Left ventricle myocardium inferior (tissue), 1 donor: ENCODE measurements around the gene SAMD14. TPM values are rescaled to one million over a fixed set of nuclear protein-coding genes. Genes with fewer than 3 reads are reported as not detected.
A peak's percentile ranks its signal among the peaks of the same experiment; 100 is the strongest.

Source experiments
- DNase-seq: peaks from one replicate; pipeline ENCODE4 v3.0.0-alpha.2; 2020
- H3K27ac ChIP-seq: fragments of 200-600 bp; replicated peaks from 2 replicates; pipeline ENCODE4 v1.8.0; 2021
- H3K27me3 ChIP-seq: fragments of 200-600 bp; 2 replicates; pipeline ENCODE4 v1.8.0; 2021; ENCODE audit warnings: low read depth
- H3K36me3 ChIP-seq: fragments of 200-600 bp; 2 replicates; pipeline ENCODE4 v1.8.0; 2021
- H3K4me1 ChIP-seq: fragments of 200-600 bp; 2 replicates; pipeline ENCODE4 v1.8.0; 2021
- H3K4me3 ChIP-seq: fragments of 200-600 bp; 2 replicates; pipeline ENCODE4 v1.8.0; 2021; ENCODE audit warnings: mild to moderate bottlenecking, moderate library complexity
- H3K9me3 ChIP-seq: fragments of 200-600 bp; replicated peaks from 2 replicates; pipeline ENCODE4 v1.8.0; 2021
- intact Hi-C: fragments of 100-400 bp; cut with micrococcal nuclease; formaldehyde crosslinking; loops from one replicate; pipeline ENCODE4 v1.11.0; 2022
- total RNA-seq: library from RNA; stranded (reverse); fragmentation: NEBNext Ultra II Directional; extraction: Animal tissue kit (Norgen Biotek cat#: 25700); gene quantifications from one replicate; pipeline ENCODE4 v1.2.1, GENCODE V29; 2021
- TF ChIP-seq, protein P1 (sequence below): fragments of 200-600 bp; IDR thresholded peaks from 2 replicates; pipeline ENCODE4 v1.8.0; 2021; ENCODE audit warnings: antibody characterized with exemption, mild to moderate bottlenecking, borderline replicate concordance
- donor health status: DM: no; HTN: yes; CAD: no; lungs with severe emphysema.

SAMD14 gene
- total RNA-seq, 1 donor from 2014 or later: 1.6 TPM

- TF ChIP-seq, protein P1, sequence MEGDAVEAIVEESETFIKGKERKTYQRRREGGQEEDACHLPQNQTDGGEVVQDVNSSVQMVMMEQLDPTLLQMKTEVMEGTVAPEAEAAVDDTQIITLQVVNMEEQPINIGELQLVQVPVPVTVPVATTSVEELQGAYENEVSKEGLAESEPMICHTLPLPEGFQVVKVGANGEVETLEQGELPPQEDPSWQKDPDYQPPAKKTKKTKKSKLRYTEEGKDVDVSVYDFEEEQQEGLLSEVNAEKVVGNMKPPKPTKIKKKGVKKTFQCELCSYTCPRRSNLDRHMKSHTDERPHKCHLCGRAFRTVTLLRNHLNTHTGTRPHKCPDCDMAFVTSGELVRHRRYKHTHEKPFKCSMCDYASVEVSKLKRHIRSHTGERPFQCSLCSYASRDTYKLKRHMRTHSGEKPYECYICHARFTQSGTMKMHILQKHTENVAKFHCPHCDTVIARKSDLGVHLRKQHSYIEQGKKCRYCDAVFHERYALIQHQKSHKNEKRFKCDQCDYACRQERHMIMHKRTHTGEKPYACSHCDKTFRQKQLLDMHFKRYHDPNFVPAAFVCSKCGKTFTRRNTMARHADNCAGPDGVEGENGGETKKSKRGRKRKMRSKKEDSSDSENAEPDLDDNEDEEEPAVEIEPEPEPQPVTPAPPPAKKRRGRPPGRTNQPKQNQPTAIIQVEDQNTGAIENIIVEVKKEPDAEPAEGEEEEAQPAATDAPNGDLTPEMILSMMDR: no peak
- Histone ChIP-seq H3K27ac (peak overlapping the region; percentile 90), H3K9me3 (no peaks in the 10 kb centered on the region), H3K36me3 (peaks cover 41% of the 10 kb centered on the region), H3K4me3 (no peak overlapping the region), H3K27me3 (peaks cover 11% of the 10 kb centered on the region), H3K4me1 (peaks cover 56% of the 10 kb centered on the region)
- DNase-seq: no peak
- intact Hi-C loops: no loop called here
Measured at GRCh38 chr17:50133028-50133768, 3.2 kb upstream of the SAMD14 start.

DNA sequence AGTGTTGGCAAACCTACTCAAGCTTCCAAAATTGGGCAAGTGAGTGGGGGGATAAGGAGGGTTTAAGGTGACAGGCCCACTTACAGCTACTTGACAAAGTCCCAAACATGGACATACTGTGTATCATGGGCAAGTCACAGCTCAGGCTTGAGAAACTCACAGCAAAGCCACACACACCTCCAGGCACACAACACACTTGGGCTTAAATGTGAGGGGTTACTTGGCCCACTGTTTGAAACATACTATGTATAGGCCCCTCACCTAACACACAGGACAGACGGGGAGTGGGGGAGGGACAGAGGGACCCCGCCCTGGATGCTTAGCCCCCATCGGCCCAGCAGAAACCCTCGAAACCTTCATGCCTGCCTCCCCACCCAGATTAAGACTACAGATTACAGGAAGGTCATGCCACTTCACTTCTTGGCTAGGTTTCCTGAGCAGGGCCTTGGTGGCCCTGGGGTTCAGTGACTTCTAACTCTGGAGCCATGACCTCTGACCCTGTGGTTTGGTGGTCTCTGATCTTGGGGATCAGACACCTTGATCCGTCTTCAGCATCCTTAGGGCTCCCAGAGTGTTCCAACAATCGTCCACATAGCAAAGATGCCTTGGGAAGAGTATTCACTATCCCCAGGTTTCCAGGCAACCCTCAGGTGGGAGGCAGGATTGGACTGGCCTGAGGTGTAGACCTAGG, 2.3 kb upstream of the SAMD14 start:
- Histone ChIP-seq H3K4me3 (no peak overlapping the region), H3K36me3 (peaks cover 32% of the 10 kb centered on the region), H3K9me3 (no peaks in the 10 kb centered on the region), H3K27ac (peak overlapping the region; percentile 90), H3K4me1 (peaks cover 56% of the 10 kb centered on the region), H3K27me3 (peaks cover 11% of the 10 kb centered on the region)
- no peak for DNase-seq
- intact Hi-C loops: no loop called here
- TF ChIP-seq, protein P1: no peak

DNA sequence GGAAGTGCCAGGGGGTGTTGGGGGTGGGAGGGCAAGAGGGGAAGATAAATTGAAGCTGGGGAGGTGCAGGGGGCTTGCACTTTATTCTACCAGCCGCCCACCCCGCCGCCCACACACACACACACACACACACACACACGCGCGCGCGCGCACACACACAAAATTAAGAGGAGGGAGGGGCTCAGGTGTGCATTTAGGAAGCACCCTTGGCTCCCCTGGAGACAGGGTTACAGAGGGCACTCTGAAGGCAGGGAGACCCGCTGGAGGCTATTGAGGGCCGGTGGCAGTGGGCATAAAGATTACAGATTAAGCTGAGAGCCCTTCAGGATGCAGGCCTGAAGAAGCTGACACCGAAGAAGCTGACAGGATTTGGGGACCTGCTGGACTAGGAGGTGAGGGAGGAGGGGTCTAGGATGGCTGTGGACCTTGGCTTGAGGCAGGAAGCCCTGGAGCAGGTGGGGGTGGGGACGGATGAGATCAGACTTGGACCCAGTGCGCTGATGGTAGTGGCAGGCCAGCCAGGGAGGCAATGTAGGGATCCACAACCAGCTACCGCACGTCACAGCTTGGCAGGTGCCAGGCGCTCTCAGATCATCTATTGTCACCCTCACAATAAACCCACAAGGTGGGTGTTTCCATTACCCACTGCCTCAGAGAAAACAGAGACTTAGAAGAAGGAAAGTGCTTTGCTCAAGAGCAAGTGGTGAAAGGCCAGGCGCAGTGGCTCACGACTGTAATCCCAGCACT, 772 bp upstream of the SAMD14 start:
- intact Hi-C loops: no loop called here
- Histone ChIP-seq H3K27ac (no peak overlapping the region), H3K27me3 (peaks cover 11% of the 10 kb centered on the region), H3K36me3 (peaks cover 17% of the 10 kb centered on the region), H3K9me3 (no peaks in the 10 kb centered on the region), H3K4me3 (peak overlapping the region; percentile 66), H3K4me1 (peaks cover 56% of the 10 kb centered on the region)
- TF ChIP-seq, protein P1: no peak
- DNase-seq: no peak

- Histone ChIP-seq H3K27me3 (peaks cover 11% of the 10 kb centered on the region), H3K4me3 (peak overlapping the region; percentile 66), H3K4me1 (peaks cover 51% of the 10 kb centered on the region), H3K36me3 (peaks cover 3% of the 10 kb centered on the region), H3K27ac (no peak overlapping the region), H3K9me3 (no peaks in the 10 kb centered on the region)
- TF ChIP-seq, protein P1: no peak
- DNase-seq: no peak
- intact Hi-C loops: no loop called here
Measured at GRCh38 chr17:50129353-50129727, 620 bp downstream of the SAMD14 start.

GRCh38 chr17:50128441-50129352, 1.3 kb downstream of the SAMD14 start:
- peaks cover 11% of the 10 kb centered on the region for H3K27me3 ChIP-seq
- H3K4me3 ChIP-seq: peak overlapping the region; percentile 66
- H3K4me1 ChIP-seq: peaks cover 50% of the 10 kb centered on the region
- TF ChIP-seq, protein P1: no peak
- H3K9me3 ChIP-seq: no peaks in the 10 kb centered on the region
- no peaks in the 10 kb centered on the region for H3K36me3 ChIP-seq
- intact Hi-C loops: no loop called here
- peak overlapping the region; percentile 16 for H3K27ac ChIP-seq
- DNase-seq: no peak
